Smooth muscle cell (in vitro differentiated cells): ENCODE data around the gene C2orf69. TPM values are rescaled to one million over a fixed set of nuclear protein-coding genes. Genes with fewer than 3 reads are reported as not detected.

Experiments
- DNase-seq: peaks from one replicate; lab custom pipeline; 2025; ENCODE audit not compliant: unreplicated experiment; lab: John Stamatoyannopoulos, UW
- H2AFZ ChIP-seq: fragments of 200-600 bp; sonication (generic); 2 replicates; pipeline ENCODE4 v1.6.0; 2016; ENCODE audit warnings: antibody characterized with exemption, low read depth, mild to moderate bottlenecking
- H3F3A ChIP-seq: fragments of 200-600 bp; sonication (generic); 2 replicates; pipeline ENCODE4 v1.6.0; 2017; ENCODE audit warnings: antibody characterized with exemption, low read depth
- H3K27ac ChIP-seq: fragments of 200-600 bp; sonication (generic); 2 replicates; pipeline ENCODE4 v1.5.1; 2016; ENCODE audit warnings: low read depth, mild to moderate bottlenecking
- H3K27me3 ChIP-seq: fragments of 200-600 bp; sonication (generic); 2 replicates; pipeline ENCODE4 v1.6.1; 2016; ENCODE audit warnings: low read depth, mild to moderate bottlenecking
- H3K36me3 ChIP-seq: fragments of 200-600 bp; sonication (generic); 2 replicates; pipeline ENCODE4 v1.5.1; 2016; ENCODE audit warnings: low read depth
- H3K4me1 ChIP-seq: fragments of 200-600 bp; sonication (generic); 2 replicates; pipeline ENCODE4 v1.5.1; 2016; ENCODE audit warnings: low read depth
- H3K4me2 ChIP-seq: fragments of 200-600 bp; sonication (generic); 2 replicates; pipeline ENCODE4 v1.6.0; 2016; ENCODE audit warnings: mild to moderate bottlenecking
- H3K4me3 ChIP-seq: fragments of 200-600 bp; sonication (generic); 2 replicates; pipeline ENCODE4 v1.5.1; 2016; ENCODE audit warnings: mild to moderate bottlenecking
- H3K79me2 ChIP-seq: fragments of 200-600 bp; sonication (generic); 2 replicates; pipeline ENCODE4 v1.6.0; 2016; ENCODE audit warnings: low read depth, mild to moderate bottlenecking
- H3K9ac ChIP-seq: fragments of 200-600 bp; sonication (generic); 2 replicates; pipeline ENCODE4 v1.6.0; 2016; ENCODE audit warnings: low read depth
- H3K9me3 ChIP-seq: fragments of 200-600 bp; sonication (generic); replicated peaks from 2 replicates; pipeline ENCODE4 v1.5.1; 2016; ENCODE audit warnings: low read depth
- H4K20me1 ChIP-seq: fragments of 200-600 bp; sonication (generic); 2 replicates; pipeline ENCODE4 v1.6.0; 2016; ENCODE audit warnings: low read depth
- CTCF ChIP-seq: fragments of 200-600 bp; sonication (generic); IDR thresholded peaks from 2 replicates; pipeline ENCODE4 v1.5.1; 2017; ENCODE audit warnings: borderline replicate concordance, mild to moderate bottlenecking, antibody characterized with exemption; ENCODE audit not compliant: insufficient read depth, poor library complexity, severe bottlenecking
- WGBS: methylation state at CpG from one replicate; pipeline ENCODE4 v1.1.7; 2016; ENCODE audit warnings: low lambda C conversion rate; 5-methylcytosine and 5-hydroxymethylcytosine counted together
- polyA plus RNA-seq: library from polyadenylated mRNA; unstranded; fragments of >200 nt; fragmentation: Nextera tagmentation; extraction: Ambion mirVana; gene quantifications from 2 replicates; pipeline ENCODE4 v1.2.1, GENCODE V29; 2016
- small RNA-seq: library from RNA; depleted of rRNA; stranded (forward); fragments of <200 nt; gene quantifications from one replicate; pipeline ENCODE3, GENCODE V24; 2014
- total RNA-seq: library from RNA; depleted of rRNA; stranded (reverse); fragments of >200 nt; gene quantifications from 2 replicates; pipeline ENCODE4 v1.2.3, GENCODE V29; 2014

Gene C2orf69
- total and polyA plus RNA-seq, 2 experiments from 2014 or later: 7.7 to 10.1 TPM

GRCh38 chr2:199973703-199974102 is 62.6 kb downstream of the C2orf69 start:
- WGBS: 36% methylated on average over 2 of the region's 2 CpGs
- Histone ChIP-seq H3F3A (no peaks in the 10 kb centered on the region), H3K36me3 (no peaks in the 10 kb centered on the region), H3K27ac (no peak overlapping the region), H4K20me1 (no peaks in the 10 kb centered on the region), H3K4me1 (no peaks in the 10 kb centered on the region), H2AFZ (no peak overlapping the region), H3K79me2 (no peaks in the 10 kb centered on the region), H3K4me2 (no peak overlapping the region), H3K9me3 (no peaks in the 10 kb centered on the region), H3K9ac (no peak overlapping the region), H3K4me3 (no peak overlapping the region), H3K27me3 (no peaks in the 10 kb centered on the region)
- peak; percentile 64 for TF ChIP-seq CTCF
- no peak for DNase-seq

GRCh38 chr2:199975273-199975895 is 64.3 kb downstream of the C2orf69 start:
- no peaks in the 10 kb centered on the region for H4K20me1 ChIP-seq
- H3K4me3 ChIP-seq: no peak overlapping the region
- DNase-seq: no peak
- H3K36me3 ChIP-seq: no peaks in the 10 kb centered on the region
- peaks cover 10% of the 10 kb centered on the region for H3K4me1 ChIP-seq
- TF ChIP-seq CTCF: no peak
- H3K9ac ChIP-seq: peak overlapping the region; percentile 24
- H3F3A ChIP-seq: no peaks in the 10 kb centered on the region
- no peaks in the 10 kb centered on the region for H3K79me2 ChIP-seq
- 78% methylated on average over 3 of the region's 3 CpGs for WGBS
- H3K4me2 ChIP-seq: no peak overlapping the region
- no peaks in the 10 kb centered on the region for H3K9me3 ChIP-seq
- no peak overlapping the region for H3K27ac ChIP-seq
- no peaks in the 10 kb centered on the region for H3K27me3 ChIP-seq
- H2AFZ ChIP-seq: no peak overlapping the region

Small RNA genes within 50 kb of the gene (small RNA-seq; reads per million reads assigned to genes)
- gene AC108032.1 (not detected), gene RN7SL717P (not detected)

Other genes starting within 250 kb of the C2orf69 start
- not detected in 2 replicates for gene FTCDNL1, start 60.1 kb upstream of the C2orf69 start, total RNA-seq
- gene FTCDNL1, start 60.1 kb upstream of the C2orf69 start, polyA plus RNA-seq: 0.66 TPM in 1 of 2 replicates, not detected in the other
- 7.9 and 14.6 TPM in 2 replicates for gene TYW5, start 44.2 kb downstream of the C2orf69 start, total RNA-seq
- gene TYW5, start 44.2 kb downstream of the C2orf69 start, polyA plus RNA-seq: 6.6 and 9.9 TPM in 2 replicates
- 32.2 and 133 TPM in 2 replicates for gene MAIP1, start 44.3 kb downstream of the C2orf69 start, total RNA-seq
- gene MAIP1, start 44.3 kb downstream of the C2orf69 start, polyA plus RNA-seq: 15.0 and 24.2 TPM in 2 replicates